ENCODE data around the gene PTPRD. TPM values are rescaled to one million over a fixed set of nuclear protein-coding genes. Genes with fewer than 3 reads are reported as not detected.

Gene PTPRD
- total and polyA plus RNA-seq, 2 experiments from 2014 or later: 11.5 to 58.0 TPM

DNA sequence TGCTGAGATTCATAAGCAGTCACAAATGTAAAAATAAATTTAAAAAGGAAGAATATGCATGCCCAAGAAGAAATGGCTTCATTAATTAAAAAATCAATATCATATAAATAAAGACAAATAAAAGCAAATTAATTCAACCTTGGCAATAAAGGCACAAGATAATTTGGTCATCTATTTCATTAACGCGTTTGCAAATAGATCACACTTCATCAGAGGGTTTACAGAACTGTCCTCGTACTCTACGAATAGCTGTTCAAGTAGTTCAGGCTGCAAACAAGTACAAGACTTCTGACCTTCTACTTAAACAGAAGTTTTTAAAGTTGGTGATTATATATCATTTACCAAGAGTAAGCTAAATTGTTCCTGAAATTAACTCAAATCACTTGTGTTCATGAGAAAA lies 2038.0 kb downstream of the PTPRD start:
- no peak for DNase-seq (ENCODE audit: low spot score)
- H3K4me2 ChIP-seq: no peak overlapping the region
- Mint-ChIP-seq H3K27me3 (ENCODE audit: insufficient read depth, low read depth, poor library complexity) (no peaks in the 10 kb centered on the region), H3K4me1 (peaks cover 2% of the 10 kb centered on the region; the same call in 1 of the 3 replicates), H3K36me3 (ENCODE audit: low read depth) (no peaks in the 10 kb centered on the region), H3K4me3 (no peak overlapping the region), H3K9me3 (no peaks in the 10 kb centered on the region), H3K27ac (no peak overlapping the region)
- H3K36me3 ChIP-seq (ENCODE audit: insufficient read depth): no peaks in the 10 kb centered on the region
- no peak overlapping the region for H2AFZ ChIP-seq
- ATAC-seq: no peak
- H3K27ac ChIP-seq (ENCODE audit: low read depth): no peak overlapping the region
- no peaks in the 10 kb centered on the region for H3K27me3 ChIP-seq (ENCODE audit: insufficient read depth)
- H3K4me1 ChIP-seq (ENCODE audit: insufficient read depth): no peaks in the 10 kb centered on the region
- TF ChIP-seq NANOG (IDR thresholded peaks at IDR 0.05; ENCODE audit: borderline replicate concordance) (no peak), ZNF331 (CRISPR knock-in tag; IDR thresholded peaks at IDR 0.05; ENCODE audit: low read depth) (no peak), JUNB (IDR thresholded peaks at IDR 0.05; ENCODE audit: unreplicated experiment) (no peak), POLR2AphosphoS5 (IDR thresholded peaks at IDR 0.05; ENCODE audit: low read depth) (no peak), STAT1 (IDR thresholded peaks at IDR 0.05; ENCODE audit: unreplicated experiment) (no peak)
- TF ChIP-seq, protein P1, sequence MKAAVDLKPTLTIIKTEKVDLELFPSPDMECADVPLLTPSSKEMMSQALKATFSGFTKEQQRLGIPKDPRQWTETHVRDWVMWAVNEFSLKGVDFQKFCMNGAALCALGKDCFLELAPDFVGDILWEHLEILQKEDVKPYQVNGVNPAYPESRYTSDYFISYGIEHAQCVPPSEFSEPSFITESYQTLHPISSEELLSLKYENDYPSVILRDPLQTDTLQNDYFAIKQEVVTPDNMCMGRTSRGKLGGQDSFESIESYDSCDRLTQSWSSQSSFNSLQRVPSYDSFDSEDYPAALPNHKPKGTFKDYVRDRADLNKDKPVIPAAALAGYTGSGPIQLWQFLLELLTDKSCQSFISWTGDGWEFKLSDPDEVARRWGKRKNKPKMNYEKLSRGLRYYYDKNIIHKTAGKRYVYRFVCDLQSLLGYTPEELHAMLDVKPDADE (IDR thresholded peaks at IDR 0.05): no peak
- TF ChIP-seq, protein P2, sequence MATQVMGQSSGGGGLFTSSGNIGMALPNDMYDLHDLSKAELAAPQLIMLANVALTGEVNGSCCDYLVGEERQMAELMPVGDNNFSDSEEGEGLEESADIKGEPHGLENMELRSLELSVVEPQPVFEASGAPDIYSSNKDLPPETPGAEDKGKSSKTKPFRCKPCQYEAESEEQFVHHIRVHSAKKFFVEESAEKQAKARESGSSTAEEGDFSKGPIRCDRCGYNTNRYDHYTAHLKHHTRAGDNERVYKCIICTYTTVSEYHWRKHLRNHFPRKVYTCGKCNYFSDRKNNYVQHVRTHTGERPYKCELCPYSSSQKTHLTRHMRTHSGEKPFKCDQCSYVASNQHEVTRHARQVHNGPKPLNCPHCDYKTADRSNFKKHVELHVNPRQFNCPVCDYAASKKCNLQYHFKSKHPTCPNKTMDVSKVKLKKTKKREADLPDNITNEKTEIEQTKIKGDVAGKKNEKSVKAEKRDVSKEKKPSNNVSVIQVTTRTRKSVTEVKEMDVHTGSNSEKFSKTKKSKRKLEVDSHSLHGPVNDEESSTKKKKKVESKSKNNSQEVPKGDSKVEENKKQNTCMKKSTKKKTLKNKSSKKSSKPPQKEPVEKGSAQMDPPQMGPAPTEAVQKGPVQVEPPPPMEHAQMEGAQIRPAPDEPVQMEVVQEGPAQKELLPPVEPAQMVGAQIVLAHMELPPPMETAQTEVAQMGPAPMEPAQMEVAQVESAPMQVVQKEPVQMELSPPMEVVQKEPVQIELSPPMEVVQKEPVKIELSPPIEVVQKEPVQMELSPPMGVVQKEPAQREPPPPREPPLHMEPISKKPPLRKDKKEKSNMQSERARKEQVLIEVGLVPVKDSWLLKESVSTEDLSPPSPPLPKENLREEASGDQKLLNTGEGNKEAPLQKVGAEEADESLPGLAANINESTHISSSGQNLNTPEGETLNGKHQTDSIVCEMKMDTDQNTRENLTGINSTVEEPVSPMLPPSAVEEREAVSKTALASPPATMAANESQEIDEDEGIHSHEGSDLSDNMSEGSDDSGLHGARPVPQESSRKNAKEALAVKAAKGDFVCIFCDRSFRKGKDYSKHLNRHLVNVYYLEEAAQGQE (IDR thresholded peaks at IDR 0.05; ENCODE audit: unreplicated experiment): no peak
- TF ChIP-seq, protein P3, sequence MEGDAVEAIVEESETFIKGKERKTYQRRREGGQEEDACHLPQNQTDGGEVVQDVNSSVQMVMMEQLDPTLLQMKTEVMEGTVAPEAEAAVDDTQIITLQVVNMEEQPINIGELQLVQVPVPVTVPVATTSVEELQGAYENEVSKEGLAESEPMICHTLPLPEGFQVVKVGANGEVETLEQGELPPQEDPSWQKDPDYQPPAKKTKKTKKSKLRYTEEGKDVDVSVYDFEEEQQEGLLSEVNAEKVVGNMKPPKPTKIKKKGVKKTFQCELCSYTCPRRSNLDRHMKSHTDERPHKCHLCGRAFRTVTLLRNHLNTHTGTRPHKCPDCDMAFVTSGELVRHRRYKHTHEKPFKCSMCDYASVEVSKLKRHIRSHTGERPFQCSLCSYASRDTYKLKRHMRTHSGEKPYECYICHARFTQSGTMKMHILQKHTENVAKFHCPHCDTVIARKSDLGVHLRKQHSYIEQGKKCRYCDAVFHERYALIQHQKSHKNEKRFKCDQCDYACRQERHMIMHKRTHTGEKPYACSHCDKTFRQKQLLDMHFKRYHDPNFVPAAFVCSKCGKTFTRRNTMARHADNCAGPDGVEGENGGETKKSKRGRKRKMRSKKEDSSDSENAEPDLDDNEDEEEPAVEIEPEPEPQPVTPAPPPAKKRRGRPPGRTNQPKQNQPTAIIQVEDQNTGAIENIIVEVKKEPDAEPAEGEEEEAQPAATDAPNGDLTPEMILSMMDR (conservative IDR thresholded peaks at IDR 0.05; ENCODE audit: low read depth in 2 of 2): no peak
- no peaks in the 10 kb centered on the region for H3K79me2 ChIP-seq (replicated peaks; ENCODE audit: insufficient read depth)
- no peaks in the 10 kb centered on the region for H3F3A ChIP-seq (replicated peaks; ENCODE audit: low read depth)
- no peak overlapping the region for H3K4me3 ChIP-seq
- no peaks in the 10 kb centered on the region for H3K9me2 ChIP-seq (ENCODE audit: insufficient read depth)
- H4K20me1 ChIP-seq (replicated peaks; ENCODE audit: insufficient read depth): no peaks in the 10 kb centered on the region

DNA sequence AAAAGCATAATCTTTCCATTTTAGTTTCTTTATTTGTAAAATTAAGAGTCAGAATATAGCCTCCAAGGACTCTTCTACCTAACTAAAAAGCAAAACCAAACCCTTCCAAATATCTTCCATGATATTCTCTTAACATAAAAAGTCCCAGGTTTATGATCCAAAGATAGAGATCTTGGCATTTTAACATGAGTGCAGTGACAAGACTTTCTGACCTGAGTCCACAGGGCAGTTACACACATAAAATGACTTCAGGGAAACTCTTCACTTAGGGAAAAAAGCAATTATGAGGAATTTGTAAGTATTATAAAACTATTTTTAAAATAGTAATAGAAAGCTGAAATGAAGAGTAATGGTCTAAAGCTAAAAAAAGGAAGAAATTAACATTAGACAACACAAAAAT lies 2040.6 kb downstream of the PTPRD start:
- H3K4me2 ChIP-seq: no peak overlapping the region
- no peaks in the 10 kb centered on the region for H3K27me3 ChIP-seq (ENCODE audit: insufficient read depth)
- H3K27me3 Mint-ChIP-seq (ENCODE audit: insufficient read depth, low read depth, poor library complexity): no peaks in the 10 kb centered on the region
- TF ChIP-seq, protein P4, sequence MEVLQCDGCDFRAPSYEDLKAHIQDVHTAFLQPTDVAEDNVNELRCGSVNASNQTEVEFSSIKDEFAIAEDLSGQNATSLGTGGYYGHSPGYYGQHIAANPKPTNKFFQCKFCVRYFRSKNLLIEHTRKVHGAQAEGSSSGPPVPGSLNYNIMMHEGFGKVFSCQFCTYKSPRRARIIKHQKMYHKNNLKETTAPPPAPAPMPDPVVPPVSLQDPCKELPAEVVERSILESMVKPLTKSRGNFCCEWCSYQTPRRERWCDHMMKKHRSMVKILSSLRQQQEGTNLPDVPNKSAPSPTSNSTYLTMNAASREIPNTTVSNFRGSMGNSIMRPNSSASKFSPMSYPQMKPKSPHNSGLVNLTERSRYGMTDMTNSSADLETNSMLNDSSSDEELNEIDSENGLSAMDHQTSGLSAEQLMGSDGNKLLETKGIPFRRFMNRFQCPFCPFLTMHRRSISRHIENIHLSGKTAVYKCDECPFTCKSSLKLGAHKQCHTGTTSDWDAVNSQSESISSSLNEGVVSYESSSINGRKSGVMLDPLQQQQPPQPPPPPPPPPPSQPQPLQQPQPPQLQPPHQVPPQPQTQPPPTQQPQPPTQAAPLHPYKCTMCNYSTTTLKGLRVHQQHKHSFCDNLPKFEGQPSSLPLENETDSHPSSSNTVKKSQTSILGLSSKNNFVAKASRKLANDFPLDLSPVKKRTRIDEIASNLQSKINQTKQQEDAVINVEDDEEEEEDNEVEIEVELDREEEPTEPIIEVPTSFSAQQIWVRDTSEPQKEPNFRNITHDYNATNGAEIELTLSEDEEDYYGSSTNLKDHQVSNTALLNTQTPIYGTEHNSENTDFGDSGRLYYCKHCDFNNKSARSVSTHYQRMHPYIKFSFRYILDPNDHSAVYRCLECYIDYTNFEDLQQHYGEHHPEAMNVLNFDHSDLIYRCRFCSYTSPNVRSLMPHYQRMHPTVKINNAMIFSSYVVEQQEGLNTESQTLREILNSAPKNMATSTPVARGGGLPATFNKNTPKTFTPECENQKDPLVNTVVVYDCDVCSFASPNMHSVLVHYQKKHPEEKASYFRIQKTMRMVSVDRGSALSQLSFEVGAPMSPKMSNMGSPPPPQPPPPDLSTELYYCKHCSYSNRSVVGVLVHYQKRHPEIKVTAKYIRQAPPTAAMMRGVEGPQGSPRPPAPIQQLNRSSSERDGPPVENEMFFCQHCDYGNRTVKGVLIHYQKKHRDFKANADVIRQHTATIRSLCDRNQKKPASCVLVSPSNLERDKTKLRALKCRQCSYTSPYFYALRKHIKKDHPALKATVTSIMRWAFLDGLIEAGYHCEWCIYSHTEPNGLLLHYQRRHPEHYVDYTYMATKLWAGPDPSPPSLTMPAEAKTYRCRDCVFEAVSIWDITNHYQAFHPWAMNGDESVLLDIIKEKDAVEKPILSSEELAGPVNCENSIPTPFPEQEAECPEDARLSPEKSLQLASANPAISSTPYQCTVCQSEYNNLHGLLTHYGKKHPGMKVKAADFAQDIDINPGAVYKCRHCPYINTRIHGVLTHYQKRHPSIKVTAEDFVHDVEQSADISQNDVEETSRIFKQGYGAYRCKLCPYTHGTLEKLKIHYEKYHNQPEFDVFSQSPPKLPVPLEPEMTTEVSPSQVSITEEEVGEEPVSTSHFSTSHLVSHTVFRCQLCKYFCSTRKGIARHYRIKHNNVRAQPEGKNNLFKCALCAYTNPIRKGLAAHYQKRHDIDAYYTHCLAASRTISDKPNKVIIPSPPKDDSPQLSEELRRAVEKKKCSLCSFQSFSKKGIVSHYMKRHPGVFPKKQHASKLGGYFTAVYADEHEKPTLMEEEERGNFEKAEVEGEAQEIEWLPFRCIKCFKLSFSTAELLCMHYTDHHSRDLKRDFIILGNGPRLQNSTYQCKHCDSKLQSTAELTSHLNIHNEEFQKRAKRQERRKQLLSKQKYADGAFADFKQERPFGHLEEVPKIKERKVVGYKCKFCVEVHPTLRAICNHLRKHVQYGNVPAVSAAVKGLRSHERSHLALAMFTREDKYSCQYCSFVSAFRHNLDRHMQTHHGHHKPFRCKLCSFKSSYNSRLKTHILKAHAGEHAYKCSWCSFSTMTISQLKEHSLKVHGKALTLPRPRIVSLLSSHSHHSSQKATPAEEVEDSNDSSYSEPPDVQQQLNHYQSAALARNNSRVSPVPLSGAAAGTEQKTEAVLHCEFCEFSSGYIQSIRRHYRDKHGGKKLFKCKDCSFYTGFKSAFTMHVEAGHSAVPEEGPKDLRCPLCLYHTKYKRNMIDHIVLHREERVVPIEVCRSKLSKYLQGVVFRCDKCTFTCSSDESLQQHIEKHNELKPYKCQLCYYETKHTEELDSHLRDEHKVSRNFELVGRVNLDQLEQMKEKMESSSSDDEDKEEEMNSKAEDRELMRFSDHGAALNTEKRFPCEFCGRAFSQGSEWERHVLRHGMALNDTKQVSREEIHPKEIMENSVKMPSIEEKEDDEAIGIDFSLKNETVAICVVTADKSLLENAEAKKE (CRISPR knock-in tag; IDR thresholded peaks at IDR 0.05): no peak
- TF ChIP-seq ZNF114 (CRISPR knock-in tag; IDR thresholded peaks at IDR 0.05): no peak
- TF ChIP-seq STAT1 (IDR thresholded peaks at IDR 0.05; ENCODE audit: unreplicated experiment): no peak
- TF ChIP-seq NANOG (IDR thresholded peaks at IDR 0.05; ENCODE audit: borderline replicate concordance): no peak

More for the DNA sequence above, 2040.6 kb downstream of the PTPRD start:
- no peaks in the 10 kb centered on the region for H4K20me1 ChIP-seq (replicated peaks; ENCODE audit: insufficient read depth)
- H3K27ac ChIP-seq (ENCODE audit: low read depth): no peak overlapping the region
- no peak overlapping the region for H3K4me3 ChIP-seq
- Mint-ChIP-seq H3K27ac (no peak overlapping the region), H3K9me3 (no peaks in the 10 kb centered on the region), H3K4me1 (no peaks in the 10 kb centered on the region), H3K4me3 (no peak overlapping the region), H3K36me3 (ENCODE audit: low read depth) (no peaks in the 10 kb centered on the region)
- ATAC-seq (no peak), DNase-seq (ENCODE audit: low spot score) (no peak)
- no peaks in the 10 kb centered on the region for H3K36me3 ChIP-seq (ENCODE audit: insufficient read depth)
- H3K4me1 ChIP-seq (ENCODE audit: insufficient read depth): no peaks in the 10 kb centered on the region
- H3K9me2 ChIP-seq (ENCODE audit: insufficient read depth): no peaks in the 10 kb centered on the region
- no peaks in the 10 kb centered on the region for H3F3A ChIP-seq (replicated peaks; ENCODE audit: low read depth)
- H3K79me2 ChIP-seq (replicated peaks; ENCODE audit: insufficient read depth): no peaks in the 10 kb centered on the region
- no peak overlapping the region for H2AFZ ChIP-seq
